HG03066 (cell line): ENCODE measurements around the gene GRM1.

Source experiments
- ATAC-seq: cut with Tn5 transposase; IDR thresholded peaks from one replicate; pipeline ENCODE4 v1.9.1; 2021; ENCODE audit warnings: low read depth; ENCODE audit not compliant: unreplicated experiment

The GRM1 gene

GRCh38 chr6:146028851-146029572, at the start of gene GRM1:
Gene GRM1 (plus strand): TSS chr6:146029062. CDS start chr6:146029518, 456 bp downstream.
- no peak for ATAC-seq

- ATAC-seq = no peak
Measured at GRCh38 chr6:146009338-146009737, 19.5 kb upstream of the GRM1 start.

- ATAC-seq = no peak
Measured at GRCh38 chr6:146014233-146014632, 14.6 kb upstream of the GRM1 start.

GRCh38 chr6:146017672-146018071, 11.2 kb upstream of the GRM1 start:
- no peak for ATAC-seq

- ATAC-seq = no peak
Measured at GRCh38 chr6:146026873-146027272, 2.0 kb upstream of the GRM1 start.

- no peak for ATAC-seq
Measured at GRCh38 chr6:146027586-146028251, 1.1 kb upstream of the GRM1 start.

- no peak for ATAC-seq
Measured at GRCh38 chr6:146028252-146028795, 538 bp upstream of the GRM1 start.

- no peak for ATAC-seq
Measured at GRCh38 chr6:146029573-146030184, 817 bp downstream of the GRM1 start.

GRCh38 chr6:146032387-146032786, 3.5 kb downstream of the GRM1 start:
- no peak for ATAC-seq

- ATAC-seq = no peak
Measured at GRCh38 chr6:146040360-146040759, 11.5 kb downstream of the GRM1 start.

GRCh38 chr6:146041282-146041681, 12.4 kb downstream of the GRM1 start:
- ATAC-seq = no peak

GRCh38 chr6:146047371-146047770, 18.5 kb downstream of the GRM1 start:
- ATAC-seq = no peak

GRCh38 chr6:146050168-146050567, 21.3 kb downstream of the GRM1 start:
- ATAC-seq = no peak

GRCh38 chr6:146056506-146056905, 27.6 kb downstream of the GRM1 start:
- no peak for ATAC-seq

GRCh38 chr6:146065690-146066089, 36.8 kb downstream of the GRM1 start:
- ATAC-seq = no peak

GRCh38 chr6:146066506-146066905, 37.6 kb downstream of the GRM1 start:
- no peak for ATAC-seq

- ATAC-seq = no peak
Measured at GRCh38 chr6:146071781-146072180, 42.9 kb downstream of the GRM1 start.

GRCh38 chr6:146077992-146078391, 49.1 kb downstream of the GRM1 start:
- no peak for ATAC-seq

GRCh38 chr6:146087386-146087785, 58.5 kb downstream of the GRM1 start:
- no peak for ATAC-seq

GRCh38 chr6:146090474-146090873, 61.6 kb downstream of the GRM1 start:
- no peak for ATAC-seq

- ATAC-seq = no peak
Measured at GRCh38 chr6:146092961-146093686, 64.3 kb downstream of the GRM1 start.
